Tibial nerve (tissue), 4 donors: Measurements from ENCODE around the gene ITPKB. TPM values are rescaled to one million over a fixed set of nuclear protein-coding genes. Genes with fewer than 3 reads are reported as not detected.
"Not testable (repeated sequence)": the region's sequence is repeated elsewhere in the genome, so short reads cannot be mapped to it uniquely, and the experiment has no call there.

Source experiments
- DNase-seq, 2 donors: peaks; one replicate each; pipeline ENCODE4 v3.0.0-alpha.2; 2019; ENCODE audit warnings: low spot score in 2 of 2
- H3K27ac ChIP-seq, 4 donors: fragments of 200-600 bp; sonication (generic) in 3 of 4; one replicate each; pipeline ENCODE4 v1.5.1; 2017 to 2019; ENCODE audit warnings: mild to moderate bottlenecking in 1 of 4
- H3K27me3 ChIP-seq, 2 donors: fragments of 200-600 bp; sonication (generic) in 1 of 2; one replicate each; pipeline versions ENCODE4 v1.5.1 to v1.6.0; 2017 to 2019
- H3K36me3 ChIP-seq, 3 donors: fragments of 200-600 bp; sonication (generic); one replicate each; pipeline ENCODE4 v1.5.1; 2018 to 2019
- H3K4me1 ChIP-seq, 4 donors: fragments of 200-600 bp; sonication (generic) in 3 of 4; one replicate each; pipeline ENCODE4 v1.5.1; 2017 to 2019
- H3K4me3 ChIP-seq, 4 donors: fragments of 200-600 bp; sonication (generic) in 3 of 4; one replicate each; pipeline ENCODE4 v1.5.1; 2017 to 2019; ENCODE audit warnings: mild to moderate bottlenecking in 1 of 4, moderate library complexity in 1 of 4
- H3K9me3 ChIP-seq, 4 donors: fragments of 200-600 bp; sonication (generic) in 3 of 4; one replicate each; pipeline ENCODE4 v1.5.1; 2017 to 2019
- CTCF ChIP-seq, 5 experiments: fragments of 200-600 bp in 3 of 5; fragments of 450-650 bp in 2 of 5; sonication (generic) in 3 of 5; IDR thresholded peaks; one replicate each; pipeline ENCODE4 v1.5.1; 2016 to 2019; ENCODE audit warnings: antibody characterized with exemption in 5 of 5, mild to moderate bottlenecking in 3 of 5, moderate library complexity in 2 of 5
- EP300 ChIP-seq, 2 donors: sonication (generic); formaldehyde crosslinking; IDR thresholded peaks; one replicate each; pipeline ENCODE4 v1.6.1; 2017; ENCODE audit warnings: antibody characterized with exemption in 2 of 2, mild to moderate bottlenecking in 1 of 2
- POLR2A ChIP-seq, 2 donors: fragments of 450-650 bp; IDR thresholded peaks; one replicate each; pipeline ENCODE4 v1.6.1; 2017; ENCODE audit warnings: antibody characterized with exemption in 2 of 2, mild to moderate bottlenecking in 2 of 2, moderate library complexity in 2 of 2
- WGBS, 2 donors: methylation state at CpG; one replicate each; pipeline ENCODE4 v1.1.5; 2018; 5-methylcytosine and 5-hydroxymethylcytosine counted together
- total RNA-seq, 4 donors: library from RNA; depleted of rRNA; stranded (reverse); fragments of >200 nt; gene quantifications; one replicate each; pipeline ENCODE4 v1.1.0, GENCODE V29; 2016

The ITPKB gene
- total RNA-seq, 4 donors from 2014 or later, result 49.2 to 82.0 (median 52.7) TPM

- WGBS, 2 donors, result 3 to 16% methylated on average over 5 of the region's 5 CpGs
- no peak for DNase-seq
Observed at GRCh38 chr1:226778657-226779058, 39.6 kb upstream of the ITPKB start.

DNA sequence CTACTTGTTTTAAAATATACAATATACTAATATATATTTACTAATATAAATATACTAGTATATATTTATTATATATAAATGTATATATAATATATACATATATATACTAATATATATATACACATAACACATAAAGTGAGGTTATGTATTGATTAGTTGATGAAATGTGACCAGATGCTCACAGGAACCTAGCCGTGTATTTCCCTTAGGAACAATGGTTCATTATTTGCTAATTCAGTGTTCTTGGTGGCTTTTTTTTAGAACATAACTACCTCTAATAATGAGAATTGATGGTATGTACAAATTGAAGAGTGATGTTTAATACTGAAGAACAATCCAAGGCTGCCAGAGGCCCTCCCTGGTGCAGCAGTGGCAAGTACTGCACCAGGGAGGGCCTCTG, 37.9 kb upstream of the ITPKB start:
- Histone ChIP-seq H3K9me3 (no peaks in the 10 kb centered on the region), H3K27me3 (no peaks in the 10 kb centered on the region), H3K4me3 (no peak overlapping the region), H3K27ac (no peak overlapping the region), H3K36me3 (no peaks in the 10 kb centered on the region), H3K4me1 (peaks cover 0 to 18% (median 7%) of the 10 kb centered on the region in 4 donors)
- TF ChIP-seq EP300 (IDR thresholded peaks at IDR 0.05) (no peak), POLR2A (IDR thresholded peaks at IDR 0.05) (no peak), CTCF (IDR thresholded peaks at IDR 0.05) (no peak)
- DNase-seq, result no peak
- WGBS, 2 donors, result 96 to 97% methylated on average over 1 of the region's 1 CpG

More at GRCh38 chr1:226778657-226779058, 39.6 kb upstream of the ITPKB start:
- H3K27me3 ChIP-seq, result no peaks in the 10 kb centered on the region
- peaks cover 0 to 19% (median 7%) of the 10 kb centered on the region in 4 donors for H3K4me1 ChIP-seq
- no peak overlapping the region for H3K4me3 ChIP-seq
- peak overlapping the region in 2 of 4 donors; percentile 59 to 71 for H3K27ac ChIP-seq
- H3K36me3 ChIP-seq, result no peaks in the 10 kb centered on the region
- TF ChIP-seq POLR2A (IDR thresholded peaks at IDR 0.05) (no peak), EP300 (IDR thresholded peaks at IDR 0.05) (peak in 1 of 2 donors; percentile 39), CTCF (IDR thresholded peaks at IDR 0.05) (no peak)
- H3K9me3 ChIP-seq, result no peaks in the 10 kb centered on the region

DNA sequence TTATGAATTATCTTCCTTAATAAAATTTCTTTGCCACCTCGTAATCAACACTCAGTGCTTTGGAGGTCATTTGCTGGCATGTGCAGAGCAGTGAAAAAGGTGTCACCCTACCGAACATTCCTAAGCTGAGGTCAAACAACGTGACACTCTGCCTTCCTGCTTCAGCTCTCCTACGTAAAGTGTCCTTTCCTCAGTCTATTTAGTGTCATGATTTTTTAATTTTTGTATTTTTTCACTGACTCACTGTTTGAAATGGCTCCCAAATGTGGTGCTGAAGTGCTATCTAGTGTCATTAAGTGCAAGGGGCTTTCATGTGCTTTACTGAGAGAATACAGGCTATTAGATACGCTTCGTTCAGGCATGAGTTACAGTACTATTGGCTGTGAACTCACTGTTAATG, 37.0 kb upstream of the ITPKB start:
- H3K4me3 ChIP-seq, result no peak overlapping the region
- H3K27me3 ChIP-seq, result no peaks in the 10 kb centered on the region
- TF ChIP-seq EP300 (IDR thresholded peaks at IDR 0.05) (no peak), CTCF (IDR thresholded peaks at IDR 0.05) (no peak), POLR2A (IDR thresholded peaks at IDR 0.05) (no peak)
- 89 to 90% methylated on average over 6 of the region's 6 CpGs for WGBS, 2 donors
- no peaks in the 10 kb centered on the region for H3K9me3 ChIP-seq
- H3K27ac ChIP-seq, result no peak overlapping the region
- H3K4me1 ChIP-seq, result peaks cover 0 to 18% (median 7%) of the 10 kb centered on the region in 4 donors
- no peak for DNase-seq
- H3K36me3 ChIP-seq, result no peaks in the 10 kb centered on the region

- 58 to 61% methylated on average over 7 of the region's 7 CpGs for WGBS, 2 donors
- TF ChIP-seq POLR2A (IDR thresholded peaks at IDR 0.05) (no peak), EP300 (IDR thresholded peaks at IDR 0.05) (no peak), CTCF (IDR thresholded peaks at IDR 0.05) (no peak)
- Histone ChIP-seq H3K4me1 (no peaks in the 10 kb centered on the region), H3K27ac (no peak overlapping the region), H3K27me3 (no peaks in the 10 kb centered on the region), H3K4me3 (no peak overlapping the region), H3K9me3 (no peaks in the 10 kb centered on the region), H3K36me3 (no peaks in the 10 kb centered on the region)
- no peak for DNase-seq
Observed at GRCh38 chr1:226772446-226773139, 33.5 kb upstream of the ITPKB start.

GRCh38 chr1:226767170-226767569, 28.1 kb upstream of the ITPKB start:
- H3K4me1 ChIP-seq, H3K9me3 ChIP-seq, H3K4me3 ChIP-seq, H3K27me3 ChIP-seq, DNase-seq, H3K36me3 ChIP-seq, H3K27ac ChIP-seq: not testable (repeated sequence)
- WGBS, 2 donors, result 89 to 91% methylated on average over 3 of the region's 3 CpGs
